Stimulated activated CD4-positive, alpha-beta T cell treated with anti-CD3 and anti-CD28 coated beads, Interleukin-4, amount 100 ng/mL, for 4 hours (primary cell): ENCODE results near the gene ABCA4.

Experiments
- DNase-seq, 2 experiments: peaks; one replicate each; pipeline ENCODE4 v3.0.0-alpha.2; 2020

Gene ABCA4

DNA sequence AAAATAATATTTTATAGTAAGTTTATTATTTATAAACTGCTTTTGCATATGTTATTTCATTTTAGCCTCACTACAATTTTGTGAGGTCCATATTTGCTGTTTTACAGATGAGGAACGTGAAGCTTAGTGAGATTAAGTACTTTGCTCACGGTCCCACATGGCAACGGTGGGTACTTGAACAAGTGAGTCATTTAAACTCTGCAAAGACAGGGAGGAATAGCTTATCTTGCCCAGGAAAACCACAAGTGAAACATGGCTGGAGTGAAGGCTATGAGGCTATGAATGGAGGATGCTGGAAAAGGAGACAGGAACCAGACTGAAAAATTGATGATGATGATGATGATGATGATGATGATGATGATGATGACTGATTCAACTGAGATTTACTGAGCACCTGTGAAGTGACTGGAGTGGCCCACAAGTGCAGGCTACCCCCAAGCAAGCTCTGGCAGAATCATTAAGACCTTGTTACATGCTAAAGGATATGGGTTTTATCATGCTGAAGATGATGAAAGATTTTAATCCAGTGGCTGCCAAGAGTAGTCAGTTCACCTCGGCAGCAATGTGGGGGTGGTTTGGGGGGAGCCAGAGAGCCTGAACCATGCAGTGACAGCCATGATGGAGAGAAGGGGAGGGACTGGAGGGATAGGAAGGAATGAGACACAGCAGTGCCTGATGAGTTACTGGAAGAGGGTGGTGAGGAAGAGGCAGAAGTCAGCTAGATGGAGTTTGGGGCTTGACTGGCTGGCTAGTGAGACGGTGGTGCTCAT lies 1.4 kb upstream of the ABCA4 start:
- no peak for DNase-seq

DNA sequence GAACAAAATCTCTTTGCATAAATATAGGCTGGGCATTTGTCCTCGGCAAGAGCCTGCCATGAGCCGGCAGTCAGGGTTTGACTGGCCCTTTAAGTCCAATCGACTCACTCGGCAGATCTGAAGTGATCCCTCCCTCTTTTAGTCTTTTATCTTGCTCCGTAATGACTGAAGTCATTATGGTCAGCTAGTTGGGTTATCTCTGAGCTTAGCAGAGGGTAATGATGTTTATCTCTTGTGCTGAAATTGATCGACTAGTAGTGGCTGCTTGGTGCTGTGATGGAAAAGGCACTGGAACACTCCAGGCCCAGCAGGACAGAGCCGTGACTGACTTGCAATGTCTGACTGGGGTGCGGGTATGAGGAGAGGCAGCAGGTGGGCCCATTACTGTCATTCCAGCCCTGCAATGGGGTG lies 468 bp upstream of the ABCA4 start:
- DNase-seq, result no peak

DNA sequence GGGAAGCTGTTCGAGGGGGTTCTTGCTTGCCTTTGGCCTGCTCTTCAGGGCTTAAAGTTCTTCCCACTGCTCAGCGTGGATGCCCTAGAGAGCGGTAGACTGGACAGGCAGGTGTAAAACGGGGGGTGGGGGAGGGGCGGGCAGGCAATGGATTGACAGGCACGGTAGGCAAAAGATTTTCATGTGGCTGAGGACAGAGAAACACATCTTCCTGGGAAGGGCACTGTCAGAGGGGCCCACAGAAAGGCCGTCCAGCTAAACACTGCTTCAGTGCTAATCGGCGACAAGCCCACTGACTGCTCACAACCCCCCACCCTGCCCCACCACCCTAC lies 412 bp downstream of the ABCA4 start:
- DNase-seq, result no peak

DNA sequence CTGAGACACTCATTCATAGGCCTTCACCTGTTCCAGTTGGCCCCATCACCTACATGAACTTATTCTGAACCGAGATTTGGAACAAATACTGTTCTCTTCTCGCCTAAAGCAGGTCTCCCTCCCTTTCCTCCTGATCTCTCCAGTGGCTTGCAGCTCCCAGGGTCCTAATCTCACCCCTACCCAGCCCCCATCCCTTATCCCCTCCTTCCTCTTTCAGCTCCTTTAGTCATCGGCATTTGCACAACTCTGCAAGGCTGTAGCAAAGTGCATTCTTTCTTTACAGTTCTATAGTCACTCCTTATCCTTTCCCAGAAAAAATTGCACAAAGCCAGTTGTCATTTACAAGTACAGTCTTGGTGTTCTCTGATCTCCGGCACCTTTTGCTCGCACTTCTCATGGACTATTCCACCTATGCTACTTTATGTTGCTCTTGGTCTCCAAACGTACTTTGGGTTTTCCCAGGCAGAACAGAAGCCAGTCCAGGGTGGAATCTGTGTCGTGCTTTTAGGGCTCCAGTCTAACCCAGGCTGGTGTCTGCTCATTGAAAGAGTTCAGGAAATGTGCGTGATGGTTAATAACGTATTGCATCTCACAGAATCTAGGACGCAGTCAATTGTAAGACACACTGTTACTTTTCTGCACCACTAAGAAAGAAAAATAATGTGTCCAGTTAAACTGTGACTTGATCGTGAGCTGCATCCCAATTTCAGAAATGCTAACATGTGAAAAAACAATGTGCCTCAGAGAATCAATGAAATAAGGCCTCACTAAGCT lies 965 bp downstream of the ABCA4 start:
- no peak for DNase-seq

DNA sequence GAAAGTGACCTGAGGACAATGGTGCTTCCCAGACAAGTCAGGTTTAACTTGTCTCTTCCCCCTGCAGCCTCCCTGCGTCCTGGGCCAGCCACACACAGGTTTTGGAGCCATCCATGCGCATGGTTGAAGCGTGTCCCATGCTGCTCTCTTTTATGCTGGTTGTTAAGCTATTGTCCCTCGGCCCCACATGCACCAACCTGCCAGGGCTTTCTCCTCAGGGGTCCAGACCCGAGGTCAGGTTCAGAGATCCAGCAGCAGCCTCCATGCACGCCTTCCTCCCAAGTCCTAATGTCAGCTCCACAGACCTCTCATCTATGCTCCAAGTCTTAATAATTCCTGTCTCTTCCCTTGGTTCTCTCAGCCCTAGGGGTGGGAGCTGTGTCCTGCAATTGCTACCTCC lies 1.6 kb downstream of the ABCA4 start:
- DNase-seq, result no peak

DNA sequence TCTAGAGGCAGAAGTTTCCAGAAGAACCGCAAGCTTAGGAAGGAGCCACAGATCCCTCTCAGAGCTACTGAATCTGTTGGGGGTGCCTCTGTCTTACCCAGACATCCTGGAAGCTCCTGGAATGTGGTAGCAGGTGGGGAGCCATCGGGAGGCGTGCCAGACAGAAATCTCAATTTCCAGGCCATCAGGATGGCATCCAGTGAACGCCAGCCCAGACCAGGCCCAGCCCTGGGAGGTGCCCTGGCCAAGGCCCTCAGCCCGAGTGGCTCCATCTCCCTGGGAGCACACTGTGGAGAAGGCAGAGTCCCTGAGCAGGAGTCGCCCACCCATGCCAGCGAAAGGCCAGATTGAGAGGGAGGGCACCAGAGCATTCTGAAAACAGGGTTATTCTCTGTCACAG lies 2.5 kb downstream of the ABCA4 start:
- no peak for DNase-seq

DNA sequence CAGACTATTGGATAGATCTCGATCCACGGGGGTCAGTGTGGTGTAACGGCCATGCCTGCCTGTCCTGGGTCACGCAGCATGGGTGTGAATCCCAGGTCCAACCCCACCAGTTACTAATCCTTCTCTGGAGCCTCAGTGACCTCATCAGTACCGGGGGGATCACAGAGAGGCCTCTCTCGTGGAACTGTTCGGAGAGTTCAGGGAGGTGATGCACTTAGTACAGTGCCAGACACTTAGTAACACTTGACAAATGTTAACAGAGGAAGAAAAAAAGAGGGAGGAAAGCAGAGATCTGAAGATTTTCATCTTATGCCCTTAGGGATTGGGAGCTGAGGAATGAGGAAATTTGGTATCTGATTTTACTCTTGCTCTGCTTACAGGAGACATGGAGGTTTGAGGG lies 2.9 kb downstream of the ABCA4 start:
- no peak for DNase-seq

DNA sequence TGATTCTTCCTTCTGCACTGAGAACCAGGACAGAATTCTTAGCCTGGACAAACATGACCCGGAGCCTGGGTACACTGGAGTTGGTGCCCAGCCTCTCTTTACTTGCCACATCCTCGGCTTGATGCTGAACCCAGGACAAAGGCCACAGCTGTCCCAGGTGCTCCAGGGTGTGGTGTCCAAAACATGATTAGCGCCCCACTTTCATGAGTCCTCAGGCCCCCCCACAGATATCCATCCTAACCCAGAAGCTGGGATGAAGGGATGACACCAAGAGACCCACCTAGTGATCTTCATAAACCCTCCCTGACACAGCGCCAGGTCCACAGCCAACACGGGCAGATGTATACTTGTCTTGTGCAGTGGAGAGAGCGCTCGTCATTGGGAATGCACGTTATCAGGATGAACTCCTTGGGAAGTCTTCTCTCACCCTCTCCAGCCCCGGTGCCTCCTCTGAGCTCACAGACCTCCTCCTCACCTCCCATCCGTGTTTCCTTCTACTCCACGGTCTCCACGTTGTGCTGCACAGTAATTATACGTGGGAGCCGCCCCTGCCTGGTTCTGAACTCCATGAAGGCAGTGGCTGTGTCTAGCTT lies 3.6 kb downstream of the ABCA4 start:
- DNase-seq, result no peak

DNA sequence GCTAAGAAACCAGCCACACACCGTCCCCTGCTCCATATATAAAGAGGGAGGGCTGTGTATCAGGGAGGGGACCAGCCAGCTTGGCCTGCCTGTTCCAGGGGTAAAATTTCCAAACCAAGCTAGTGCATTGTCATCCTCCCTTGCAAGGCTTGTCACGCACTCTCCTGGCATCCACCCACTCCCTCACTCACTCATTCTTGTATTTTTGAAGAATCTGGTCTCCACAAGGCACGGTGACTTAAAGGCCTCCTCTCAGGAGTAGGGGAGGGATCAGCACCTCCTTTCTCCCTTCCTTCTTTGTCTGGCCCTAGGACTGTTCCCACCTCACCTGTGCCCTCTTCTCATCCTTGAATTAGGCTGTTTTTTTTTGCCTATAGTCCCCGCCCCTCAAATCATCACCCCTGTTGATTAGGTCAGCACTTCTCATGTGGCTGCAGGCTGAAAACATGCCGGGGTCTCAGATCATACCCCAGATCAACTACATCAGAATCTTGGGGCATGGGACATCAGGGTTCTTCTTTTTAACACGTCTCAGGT lies 5.0 kb downstream of the ABCA4 start:
- DNase-seq, result no peak

DNA sequence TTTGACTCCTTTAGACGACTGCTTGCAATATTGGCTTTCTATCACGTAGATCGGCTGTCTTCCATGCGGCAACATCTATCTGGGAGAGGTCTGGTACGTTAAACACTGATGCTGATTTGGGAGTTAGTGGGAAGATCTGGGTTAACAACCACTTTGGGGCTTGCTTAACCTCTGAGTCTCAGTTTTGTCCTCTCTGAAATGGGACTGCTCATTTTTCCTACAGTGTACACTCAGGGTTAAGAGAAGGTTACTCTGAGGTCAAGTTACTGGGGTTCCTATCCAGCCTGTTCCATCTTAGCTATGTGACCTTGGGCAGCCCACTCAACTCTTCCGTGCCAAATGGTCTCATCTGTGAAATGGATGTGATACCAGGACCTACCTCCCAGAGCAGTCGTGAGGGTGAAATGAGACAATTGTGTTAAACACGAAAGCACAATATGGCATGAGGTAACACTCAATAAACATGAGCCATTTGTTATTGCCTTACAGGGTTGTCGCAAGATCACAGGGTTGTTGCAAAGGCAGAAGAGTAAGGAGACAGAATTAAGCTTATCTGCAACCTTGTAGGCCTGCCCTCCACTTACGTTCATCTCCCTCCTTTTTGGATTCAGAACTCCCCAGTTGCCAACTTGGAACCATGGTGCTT lies 5.6 kb downstream of the ABCA4 start:
- DNase-seq, result no peak

DNA sequence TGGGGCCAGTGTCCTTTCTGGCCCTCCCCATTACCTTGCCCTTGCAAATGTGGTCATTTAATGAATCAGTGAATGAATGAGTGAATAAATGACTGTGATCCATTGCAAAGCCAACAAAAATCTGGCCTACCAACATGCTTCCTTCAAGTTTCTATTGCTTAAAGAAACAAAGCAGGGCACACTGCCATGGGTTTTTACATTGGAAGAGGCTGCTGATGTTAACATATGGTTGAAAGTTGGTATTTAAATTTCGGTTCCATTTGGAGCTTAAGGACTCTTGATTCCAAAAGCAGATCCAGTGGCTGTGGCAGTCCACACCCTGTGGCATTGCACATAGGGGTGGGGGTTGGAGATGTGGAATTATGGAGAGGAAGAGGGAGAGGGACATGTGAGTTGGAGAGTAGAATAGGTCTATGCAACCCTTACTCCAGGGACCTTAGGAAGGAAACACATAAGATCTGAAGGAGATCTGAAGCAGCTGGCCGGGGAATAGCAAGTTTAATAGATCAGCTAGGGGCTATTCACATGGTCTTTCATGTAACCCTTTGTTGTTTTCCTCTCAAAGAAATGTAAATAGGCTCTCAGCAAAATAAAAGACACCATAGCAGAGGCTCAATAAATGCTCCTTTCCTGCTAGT lies 7.2 kb downstream of the ABCA4 start:
- no peak for DNase-seq

DNA sequence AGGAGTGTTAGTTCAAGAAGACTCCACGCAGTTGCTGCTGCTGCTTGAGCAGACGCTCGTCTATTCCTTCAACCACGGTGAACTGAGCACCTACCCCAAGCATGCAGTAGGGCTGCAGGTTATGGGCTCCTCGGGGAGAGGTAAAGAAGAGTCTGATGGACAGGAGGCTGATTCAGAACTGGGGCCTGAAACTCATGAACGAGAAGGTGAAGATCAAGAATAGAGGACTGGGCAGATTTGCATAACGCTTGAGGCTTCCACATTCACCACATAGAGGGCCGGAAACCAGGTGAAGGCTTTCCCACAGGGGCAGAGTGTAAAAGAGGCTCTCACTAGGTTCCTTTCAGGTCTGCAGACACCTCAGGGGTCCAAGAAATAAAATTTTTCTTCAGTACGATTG lies 9.1 kb downstream of the ABCA4 start:
- DNase-seq, result no peak

DNA sequence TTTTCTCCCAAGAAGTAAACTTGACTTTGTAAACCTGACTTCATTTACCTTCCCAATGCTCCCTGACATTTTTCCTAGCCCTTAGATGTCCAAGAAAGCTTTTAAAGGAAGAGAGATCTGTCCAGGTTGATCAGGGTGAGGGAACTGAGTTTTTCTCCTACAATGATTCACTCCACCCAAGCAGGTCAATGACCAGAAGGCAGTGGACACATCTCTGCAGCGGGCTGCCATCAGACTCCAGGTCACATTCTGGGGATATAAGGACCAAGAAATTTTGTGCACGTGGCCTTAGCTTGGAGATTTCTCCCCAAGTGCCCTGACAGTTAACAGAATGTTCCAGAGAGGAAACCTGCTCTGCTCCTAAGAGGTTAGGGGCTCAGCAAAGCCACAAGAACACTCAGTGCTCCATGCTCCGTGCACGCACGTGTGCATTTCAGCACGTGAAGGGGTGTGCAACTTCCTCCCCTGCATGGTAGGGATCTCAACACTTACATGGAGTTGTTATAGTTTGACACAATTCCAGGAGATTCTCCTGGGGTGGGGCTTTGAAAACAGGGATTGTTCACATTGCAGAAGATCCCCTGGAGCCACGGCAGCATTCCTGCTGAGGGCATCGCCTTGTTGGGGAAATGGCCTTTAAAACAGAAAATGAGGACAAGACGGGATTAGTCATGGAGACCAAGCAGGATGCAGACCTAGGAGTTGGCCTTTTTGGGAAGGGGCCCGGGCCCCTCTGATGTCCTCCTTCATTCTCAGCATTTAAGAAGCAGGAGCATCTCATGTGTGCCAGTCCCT lies 9.8 kb downstream of the ABCA4 start:
- no peak for DNase-seq

DNA sequence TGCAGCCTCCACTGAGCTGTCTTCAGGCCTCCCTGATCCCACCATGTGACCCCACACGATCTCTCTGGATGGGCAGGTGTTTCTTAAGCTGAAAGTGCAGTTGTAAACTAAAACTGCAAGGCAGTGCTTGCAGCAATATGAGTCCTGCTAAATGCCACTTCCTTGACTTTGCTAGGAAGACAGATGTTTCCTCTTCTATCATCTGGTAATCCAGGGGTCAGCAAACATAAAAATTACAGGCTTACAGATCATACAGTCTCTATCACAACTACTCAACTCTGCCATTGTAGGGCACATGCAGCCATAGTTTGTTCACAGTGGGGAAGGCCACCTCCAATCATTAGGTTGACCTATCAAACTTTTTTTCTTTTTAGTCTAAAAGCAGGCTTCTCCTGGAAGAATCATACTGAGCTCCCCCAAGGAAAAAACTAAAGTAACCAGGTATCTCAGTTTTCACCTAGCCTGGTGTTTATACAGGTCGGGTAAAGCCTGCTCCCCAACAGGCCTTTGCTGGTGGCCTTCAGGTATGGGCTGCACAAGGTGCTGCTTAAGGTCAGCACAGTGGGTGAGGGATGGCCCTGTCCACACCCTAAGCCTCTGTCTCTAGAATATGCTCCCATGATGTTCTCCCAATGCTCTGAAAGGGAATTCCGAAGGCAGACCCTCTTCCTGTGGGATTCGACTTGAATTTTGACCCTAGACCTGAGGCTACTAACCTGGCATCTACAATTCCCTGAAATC lies 10.8 kb downstream of the ABCA4 start:
- no peak for DNase-seq

DNA sequence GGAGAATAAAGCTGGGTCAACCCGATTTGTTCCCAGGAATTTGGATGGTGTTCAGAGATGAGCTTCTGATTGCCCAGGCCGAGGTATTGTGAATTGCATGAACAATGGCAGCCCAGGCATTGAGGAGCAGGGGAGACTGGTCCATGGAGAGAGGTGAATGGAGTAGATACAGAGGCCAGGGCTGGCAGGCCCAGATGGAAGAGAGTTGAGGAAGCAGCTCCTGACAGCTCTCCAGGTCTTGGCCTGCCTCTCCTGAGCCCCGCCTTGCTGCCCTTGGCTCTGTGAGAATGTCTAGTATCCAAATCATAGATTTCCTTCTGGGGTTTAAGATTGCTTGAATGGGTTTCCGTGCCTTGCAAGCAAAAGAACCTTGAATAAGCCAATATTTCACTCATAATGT lies 11.5 kb downstream of the ABCA4 start:
- no peak for DNase-seq

DNA sequence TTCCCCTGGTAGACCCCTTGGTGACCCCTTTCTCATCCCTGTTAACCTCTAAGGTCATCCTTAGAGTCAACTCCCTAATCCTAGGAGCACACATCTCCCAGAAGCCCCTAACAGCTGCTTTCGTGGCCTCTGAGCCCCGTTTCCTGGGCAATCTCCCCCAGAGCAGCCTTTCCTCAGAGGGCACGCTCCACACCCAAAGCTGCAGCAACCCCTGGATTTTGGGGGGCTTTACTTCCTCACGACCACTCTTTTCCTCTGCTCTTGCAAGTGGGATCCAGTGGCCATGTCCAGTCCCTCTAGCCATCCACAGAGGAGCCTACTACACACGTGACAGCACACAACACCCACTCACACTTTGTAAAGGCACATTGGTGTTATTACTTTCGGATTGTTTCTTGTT lies 13.8 kb downstream of the ABCA4 start:
- DNase-seq, result no peak

DNA sequence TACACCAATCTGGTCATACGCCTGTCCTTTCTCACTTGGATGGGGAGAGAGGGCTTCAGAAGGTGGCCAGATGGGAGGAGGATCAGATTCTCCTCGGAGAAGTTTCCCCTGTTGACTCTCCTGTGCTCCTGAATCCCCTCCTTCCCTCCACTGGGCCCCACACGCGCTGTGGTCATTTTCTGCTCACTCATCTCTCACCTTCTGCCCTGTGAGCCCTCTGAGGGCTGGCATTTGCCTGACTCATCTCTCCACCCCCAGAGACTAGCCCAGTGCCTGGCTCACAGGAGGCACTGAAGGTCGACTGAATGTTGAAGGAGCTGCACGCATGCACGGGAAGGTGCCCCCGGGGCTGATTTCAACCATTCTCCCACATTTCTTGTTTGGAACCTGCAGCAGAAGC lies 14.2 kb downstream of the ABCA4 start:
- no peak for DNase-seq

DNA sequence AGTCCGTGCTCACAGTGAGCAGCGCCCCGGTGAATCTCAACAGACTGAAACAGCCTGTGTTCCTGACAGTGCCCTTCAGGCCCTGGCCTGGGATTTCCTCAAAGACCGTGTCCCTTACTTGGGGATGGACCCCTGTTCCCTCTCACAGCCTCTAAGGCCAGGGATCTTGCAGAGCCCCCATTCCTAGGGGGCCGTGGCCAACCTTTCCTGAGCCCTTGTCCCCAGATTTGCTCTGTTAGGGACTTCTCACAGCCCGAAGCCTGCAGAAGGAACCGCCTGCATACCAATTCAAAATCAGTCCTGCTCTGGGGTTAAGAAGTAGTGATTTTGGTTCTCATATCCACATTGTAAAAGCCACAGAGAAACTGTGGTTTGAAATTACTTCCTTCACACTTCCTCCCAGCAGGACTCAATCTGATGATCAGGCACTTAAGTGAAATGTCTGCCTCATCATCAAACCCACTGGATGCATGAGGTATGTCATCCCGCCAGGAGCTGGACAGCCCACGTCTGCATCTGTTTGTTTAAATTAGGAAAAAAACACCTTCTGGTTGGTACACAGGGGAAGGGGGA lies 14.9 kb downstream of the ABCA4 start:
- no peak for DNase-seq

DNA sequence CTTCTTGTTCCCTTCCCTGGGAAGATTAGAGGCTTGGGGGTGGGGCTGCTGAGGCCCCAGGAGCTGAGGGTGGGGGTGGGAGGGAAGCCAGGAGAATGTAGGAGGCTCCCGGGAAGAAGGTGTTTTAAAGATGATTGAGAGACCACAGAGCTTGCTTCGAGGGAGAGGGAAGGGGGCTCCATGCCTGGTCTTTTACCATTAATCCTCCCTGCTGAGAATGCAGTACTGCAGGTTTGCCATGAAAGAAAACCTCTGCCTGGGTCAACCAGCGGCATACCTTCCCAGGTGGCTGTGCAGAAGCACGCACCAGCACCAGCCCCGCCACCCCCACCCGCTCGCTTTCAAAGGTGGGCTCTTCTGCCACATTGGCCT lies 15.4 kb downstream of the ABCA4 start:
- DNase-seq, result no peak

DNA sequence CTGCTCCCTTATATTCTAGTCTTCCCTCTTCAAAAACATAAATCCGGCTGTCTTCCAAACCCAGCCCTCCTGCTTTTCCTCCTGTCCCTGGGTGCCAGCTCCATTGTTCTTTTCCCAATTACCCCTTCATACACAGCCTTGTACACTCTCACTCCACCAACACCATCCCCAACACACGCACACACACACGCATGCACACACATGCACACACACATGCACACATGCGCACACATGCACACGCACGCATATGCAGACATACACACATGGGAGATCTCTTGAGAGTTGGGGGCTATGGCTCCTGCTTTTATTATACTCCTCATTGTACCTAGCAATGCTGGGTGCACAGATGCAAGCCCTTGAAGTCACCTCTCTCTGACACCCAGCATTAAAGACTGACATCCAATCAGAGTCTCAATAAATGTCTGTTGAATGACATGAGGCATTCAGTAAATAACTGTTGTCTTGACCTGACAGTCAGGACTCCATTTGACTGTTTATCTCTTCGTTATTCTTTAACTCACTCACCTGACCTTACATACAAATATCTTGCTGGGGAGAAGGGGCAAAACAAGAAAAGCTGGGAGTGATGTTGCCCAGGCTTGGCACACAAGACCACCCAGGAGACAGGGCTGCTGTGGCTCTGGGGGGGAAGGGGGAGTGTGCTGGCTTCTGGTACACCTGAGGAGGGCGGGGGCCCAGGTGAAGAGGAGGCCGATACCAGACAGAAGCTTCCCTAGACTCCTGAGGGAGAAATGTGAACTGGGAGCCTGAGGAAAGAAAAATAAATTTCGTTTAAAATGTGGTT lies 16.0 kb downstream of the ABCA4 start:
- DNase-seq, result no peak
